Measurements from ENCODE around the gene TCF15. TPM values are rescaled to one million over a fixed set of nuclear protein-coding genes. Genes with fewer than 3 reads are reported as not detected.

TCF15 gene
- total and polyA plus RNA-seq, 2 of the 13 experiments (the other 11 are each of a cell fraction or from before 2014, with no cell fraction given): not detected

DNA sequence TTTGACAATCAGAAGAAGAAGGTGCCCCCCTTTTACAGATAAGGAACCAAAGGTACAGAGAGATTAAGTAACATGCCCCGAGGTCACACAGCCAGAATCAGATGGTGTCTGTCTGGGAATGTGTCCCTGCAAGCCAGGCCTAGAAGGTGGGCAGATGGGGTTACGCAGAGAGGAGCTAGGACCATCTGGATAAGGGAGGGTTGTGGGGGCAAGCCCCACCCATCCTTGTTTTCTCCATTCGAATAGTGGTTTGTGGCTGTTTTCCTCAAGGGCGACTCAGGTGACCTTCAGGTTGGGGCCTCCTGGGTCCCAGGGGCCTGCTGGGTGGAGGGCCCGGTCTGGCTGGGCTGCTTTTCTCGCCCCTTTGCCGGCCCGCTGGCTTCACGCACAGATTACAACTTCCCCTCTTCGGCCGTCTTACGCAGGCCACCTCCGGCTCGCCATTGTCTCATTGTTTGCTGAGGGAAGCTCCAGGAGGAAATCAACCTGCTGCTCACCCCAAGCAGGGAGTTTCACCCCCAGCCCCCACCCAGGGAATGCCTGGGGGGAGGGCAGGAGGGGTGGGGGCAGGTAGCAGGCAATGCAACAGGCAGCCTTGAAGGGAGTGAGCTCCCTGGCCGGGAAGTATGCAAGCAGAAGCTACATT lies 35.7 kb downstream of the TCF15 start:
- ATAC-seq: no peak
- CTCF ChIA-PET (ENCODE audit: low intra/inter-chr PET ratio, low total read pairs): no interaction called here
- TF ChIP-seq, protein P1, sequence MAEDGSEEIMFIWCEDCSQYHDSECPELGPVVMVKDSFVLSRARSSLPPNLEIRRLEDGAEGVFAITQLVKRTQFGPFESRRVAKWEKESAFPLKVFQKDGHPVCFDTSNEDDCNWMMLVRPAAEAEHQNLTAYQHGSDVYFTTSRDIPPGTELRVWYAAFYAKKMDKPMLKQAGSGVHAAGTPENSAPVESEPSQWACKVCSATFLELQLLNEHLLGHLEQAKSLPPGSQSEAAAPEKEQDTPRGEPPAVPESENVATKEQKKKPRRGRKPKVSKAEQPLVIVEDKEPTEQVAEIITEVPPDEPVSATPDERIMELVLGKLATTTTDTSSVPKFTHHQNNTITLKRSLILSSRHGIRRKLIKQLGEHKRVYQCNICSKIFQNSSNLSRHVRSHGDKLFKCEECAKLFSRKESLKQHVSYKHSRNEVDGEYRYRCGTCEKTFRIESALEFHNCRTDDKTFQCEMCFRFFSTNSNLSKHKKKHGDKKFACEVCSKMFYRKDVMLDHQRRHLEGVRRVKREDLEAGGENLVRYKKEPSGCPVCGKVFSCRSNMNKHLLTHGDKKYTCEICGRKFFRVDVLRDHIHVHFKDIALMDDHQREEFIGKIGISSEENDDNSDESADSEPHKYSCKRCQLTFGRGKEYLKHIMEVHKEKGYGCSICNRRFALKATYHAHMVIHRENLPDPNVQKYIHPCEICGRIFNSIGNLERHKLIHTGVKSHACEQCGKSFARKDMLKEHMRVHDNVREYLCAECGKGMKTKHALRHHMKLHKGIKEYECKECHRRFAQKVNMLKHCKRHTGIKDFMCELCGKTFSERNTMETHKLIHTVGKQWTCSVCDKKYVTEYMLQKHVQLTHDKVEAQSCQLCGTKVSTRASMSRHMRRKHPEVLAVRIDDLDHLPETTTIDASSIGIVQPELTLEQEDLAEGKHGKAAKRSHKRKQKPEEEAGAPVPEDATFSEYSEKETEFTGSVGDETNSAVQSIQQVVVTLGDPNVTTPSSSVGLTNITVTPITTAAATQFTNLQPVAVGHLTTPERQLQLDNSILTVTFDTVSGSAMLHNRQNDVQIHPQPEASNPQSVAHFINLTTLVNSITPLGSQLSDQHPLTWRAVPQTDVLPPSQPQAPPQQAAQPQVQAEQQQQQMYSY (CRISPR knock-in tag; IDR thresholded peaks at IDR 0.05): no peak
- TF ChIP-seq SOX5 (CRISPR knock-in tag; IDR thresholded peaks at IDR 0.05; ENCODE audit: borderline replicate concordance) (no peak), ZNF790 (CRISPR knock-in tag; IDR thresholded peaks at IDR 0.05; ENCODE audit: borderline replicate concordance) (no peak), ZNF547 (CRISPR knock-in tag; IDR thresholded peaks at IDR 0.05) (no peak), ZNF768 (CRISPR knock-in tag; IDR thresholded peaks at IDR 0.05) (0 out of 2 replicates have a peak, but pooled peaks have one; percentile 29), ZNF724P (CRISPR knock-in tag; IDR thresholded peaks at IDR 0.05; ENCODE audit: borderline replicate concordance) (no peak), ZNF335 (CRISPR knock-in tag; IDR thresholded peaks at IDR 0.05) (no peak)
- TF ChIP-seq, protein P2, sequence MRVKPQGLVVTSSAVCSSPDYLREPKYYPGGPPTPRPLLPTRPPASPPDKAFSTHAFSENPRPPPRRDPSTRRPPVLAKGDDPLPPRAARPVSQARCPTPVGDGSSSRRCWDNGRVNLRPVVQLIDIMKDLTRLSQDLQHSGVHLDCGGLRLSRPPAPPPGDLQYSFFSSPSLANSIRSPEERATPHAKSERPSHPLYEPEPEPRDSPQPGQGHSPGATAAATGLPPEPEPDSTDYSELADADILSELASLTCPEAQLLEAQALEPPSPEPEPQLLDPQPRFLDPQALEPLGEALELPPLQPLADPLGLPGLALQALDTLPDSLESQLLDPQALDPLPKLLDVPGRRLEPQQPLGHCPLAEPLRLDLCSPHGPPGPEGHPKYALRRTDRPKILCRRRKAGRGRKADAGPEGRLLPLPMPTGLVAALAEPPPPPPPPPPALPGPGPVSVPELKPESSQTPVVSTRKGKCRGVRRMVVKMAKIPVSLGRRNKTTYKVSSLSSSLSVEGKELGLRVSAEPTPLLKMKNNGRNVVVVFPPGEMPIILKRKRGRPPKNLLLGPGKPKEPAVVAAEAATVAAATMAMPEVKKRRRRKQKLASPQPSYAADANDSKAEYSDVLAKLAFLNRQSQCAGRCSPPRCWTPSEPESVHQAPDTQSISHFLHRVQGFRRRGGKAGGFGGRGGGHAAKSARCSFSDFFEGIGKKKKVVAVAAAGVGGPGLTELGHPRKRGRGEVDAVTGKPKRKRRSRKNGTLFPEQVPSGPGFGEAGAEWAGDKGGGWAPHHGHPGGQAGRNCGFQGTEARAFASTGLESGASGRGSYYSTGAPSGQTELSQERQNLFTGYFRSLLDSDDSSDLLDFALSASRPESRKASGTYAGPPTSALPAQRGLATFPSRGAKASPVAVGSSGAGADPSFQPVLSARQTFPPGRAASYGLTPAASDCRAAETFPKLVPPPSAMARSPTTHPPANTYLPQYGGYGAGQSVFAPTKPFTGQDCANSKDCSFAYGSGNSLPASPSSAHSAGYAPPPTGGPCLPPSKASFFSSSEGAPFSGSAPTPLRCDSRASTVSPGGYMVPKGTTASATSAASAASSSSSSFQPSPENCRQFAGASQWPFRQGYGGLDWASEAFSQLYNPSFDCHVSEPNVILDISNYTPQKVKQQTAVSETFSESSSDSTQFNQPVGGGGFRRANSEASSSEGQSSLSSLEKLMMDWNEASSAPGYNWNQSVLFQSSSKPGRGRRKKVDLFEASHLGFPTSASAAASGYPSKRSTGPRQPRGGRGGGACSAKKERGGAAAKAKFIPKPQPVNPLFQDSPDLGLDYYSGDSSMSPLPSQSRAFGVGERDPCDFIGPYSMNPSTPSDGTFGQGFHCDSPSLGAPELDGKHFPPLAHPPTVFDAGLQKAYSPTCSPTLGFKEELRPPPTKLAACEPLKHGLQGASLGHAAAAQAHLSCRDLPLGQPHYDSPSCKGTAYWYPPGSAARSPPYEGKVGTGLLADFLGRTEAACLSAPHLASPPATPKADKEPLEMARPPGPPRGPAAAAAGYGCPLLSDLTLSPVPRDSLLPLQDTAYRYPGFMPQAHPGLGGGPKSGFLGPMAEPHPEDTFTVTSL (CRISPR knock-in tag; IDR thresholded peaks at IDR 0.05; ENCODE audit: borderline replicate concordance): no peak
- TF ChIP-seq, protein P3, sequence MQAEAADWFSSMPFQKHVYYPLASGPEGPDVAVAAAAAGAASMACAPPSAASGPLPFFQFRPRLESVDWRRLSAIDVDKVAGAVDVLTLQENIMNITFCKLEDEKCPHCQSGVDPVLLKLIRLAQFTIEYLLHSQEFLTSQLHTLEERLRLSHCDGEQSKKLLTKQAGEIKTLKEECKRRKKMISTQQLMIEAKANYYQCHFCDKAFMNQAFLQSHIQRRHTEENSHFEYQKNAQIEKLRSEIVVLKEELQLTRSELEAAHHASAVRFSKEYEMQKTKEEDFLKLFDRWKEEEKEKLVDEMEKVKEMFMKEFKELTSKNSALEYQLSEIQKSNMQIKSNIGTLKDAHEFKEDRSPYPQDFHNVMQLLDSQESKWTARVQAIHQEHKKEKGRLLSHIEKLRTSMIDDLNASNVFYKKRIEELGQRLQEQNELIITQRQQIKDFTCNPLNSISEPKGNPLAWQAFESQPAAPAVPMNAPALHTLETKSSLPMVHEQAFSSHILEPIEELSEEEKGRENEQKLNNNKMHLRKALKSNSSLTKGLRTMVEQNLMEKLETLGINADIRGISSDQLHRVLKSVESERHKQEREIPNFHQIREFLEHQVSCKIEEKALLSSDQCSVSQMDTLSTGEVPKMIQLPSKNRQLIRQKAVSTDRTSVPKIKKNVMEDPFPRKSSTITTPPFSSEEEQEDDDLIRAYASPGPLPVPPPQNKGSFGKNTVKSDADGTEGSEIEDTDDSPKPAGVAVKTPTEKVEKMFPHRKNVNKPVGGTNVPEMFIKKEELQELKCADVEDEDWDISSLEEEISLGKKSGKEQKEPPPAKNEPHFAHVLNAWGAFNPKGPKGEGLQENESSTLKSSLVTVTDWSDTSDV (CRISPR knock-in tag; IDR thresholded peaks at IDR 0.05): no peak

More for the DNA sequence above, 35.7 kb downstream of the TCF15 start:
- Histone ChIP-seq H3K4me3 (replicated peaks in 1 of 3; ENCODE audit: insufficient read depth in 1 of 3, low read depth in 2 of 3, low read length in 3 of 3) (no peak overlapping the region), H3K27ac (ENCODE audit: extremely low read length, insufficient read depth, low read length) (no peak overlapping the region), H3K9me3 (ENCODE audit: low read length) (no peaks in the 10 kb centered on the region), H3K4me1 (ENCODE audit: insufficient read depth, low read length) (no peaks in the 10 kb centered on the region), H3K9ac (ENCODE audit: insufficient read depth, low read depth, low read length) (no peak overlapping the region), H3K4me2 (ENCODE audit: low read depth, low read length) (no peak overlapping the region), H3K36me3 (replicated peaks in 1 of 2; ENCODE audit: control insufficient read depth in 1 of 2, insufficient read depth in 2 of 2, low read length in 2 of 2) (no peaks in the 10 kb centered on the region), H2AFZ (ENCODE audit: low read length) (no peak overlapping the region), H3K27me3 (ENCODE audit: control insufficient read depth in 1 of 2, insufficient read depth in 2 of 2, low read length in 2 of 2) (peaks cover 14 to 50% of the 10 kb centered on the region in 2 experiments), H4K20me1 (ENCODE audit: insufficient read depth, low read length) (no peaks in the 10 kb centered on the region), H3K79me2 (ENCODE audit: insufficient read depth, low read length) (no peaks in the 10 kb centered on the region)
- POLR2A ChIA-PET: no interaction called here
- WGBS (ENCODE audit: low lambda C conversion rate): 34% methylated on average over 15 of the region's 15 CpGs
- intact Hi-C loops (cut with micrococcal nuclease; ENCODE audit: unreplicated experiment): no loop called here
- no TSS peak for BruUV-seq (replicated peaks)
- FAIRE-seq (no peak), DNase-seq (ENCODE audit: low spot score) (no peak)
- in situ Hi-C loops (cut with HindIII; ENCODE audit: extremely low pct_ligation_motif_present, low pct_unique_long_range_greater_than_20kb): no loop called here

Data from HepG2 (cell line).